HEK293 (cell line): ENCODE results near the gene VSIR.
A peak's percentile ranks its signal among the peaks of the same experiment; 100 is the strongest.

ENCODE experiments used
- CTCF ChIA-PET: fragments of 350-600 bp; formaldehyde crosslinking; extraction: SDS; loops from one replicate; lab custom pipeline; 2021; ENCODE audit warnings: antibody characterized with exemption; lab: Yijun Ruan, JAX
- POLR2A ChIA-PET: fragments of 300-600 bp; formaldehyde crosslinking; extraction: SDS; loops from one replicate; lab custom pipeline; 2020; ENCODE audit warnings: antibody characterized with exemption, inconsistent platforms; lab: Yijun Ruan, JAX
- H3K27ac ChIP-seq: fragments of 200-500 bp; sonication (Bioruptor generic); 2 replicates; pipeline ENCODE4 v1.5.1; 2014; ENCODE audit warnings: low read depth, low read length, control low read depth, inconsistent platforms; ENCODE audit errors: extremely low read depth
- H3K36me3 ChIP-seq, 2 experiments: fragments of 200-500 bp in 1 of 2; sonication (Bioruptor generic) in 1 of 2; 1 replicate in 1 of 2; 2 replicates in 1 of 2; pipeline ENCODE4 v1.5.1; 2014 to 2017; ENCODE audit warnings: inconsistent platforms in 2 of 2, low read length in 2 of 2; ENCODE audit not compliant: control insufficient read depth in 2 of 2, insufficient read depth in 1 of 2
- H3K4me1 ChIP-seq: fragments of 200-500 bp; sonication (Bioruptor generic); 2 replicates; pipeline ENCODE4 v1.5.1; 2014; ENCODE audit warnings: mild to moderate bottlenecking, low read length, inconsistent platforms; ENCODE audit not compliant: control insufficient read depth, insufficient read depth
- H3K4me3 ChIP-seq: 2 replicates; pipeline ENCODE4 v1.5.1; 2011; ENCODE audit warnings: low read depth, mild to moderate bottlenecking, control low read depth, low read length, moderate library complexity
- H3K9me3 ChIP-seq: fragments of 200-500 bp; sonication (Bioruptor generic); 2 replicates; pipeline ENCODE4 v1.5.1; 2014; ENCODE audit warnings: low read depth, low read length, inconsistent platforms; ENCODE audit not compliant: control insufficient read depth, insufficient read depth
- ZBTB17 ChIP-seq: fragments of 450-650 bp; formaldehyde crosslinking; IDR thresholded peaks from 2 replicates; pipeline ENCODE4 v1.5.1; 2016; ENCODE audit warnings: missing biosample characterization, missing genetic modification characterization
- ZBTB20 ChIP-seq: fragments of 450-650 bp; formaldehyde crosslinking; IDR thresholded peaks from 2 replicates; pipeline ENCODE4 v1.5.1; 2016; ENCODE audit warnings: missing biosample characterization, missing genetic modification characterization
- ZFP69B ChIP-seq: fragments of 450-650 bp; formaldehyde crosslinking; IDR thresholded peaks from 2 replicates; pipeline ENCODE4 v1.5.1; 2016; ENCODE audit warnings: missing biosample characterization, missing genetic modification characterization
- ZIC2 ChIP-seq: fragments of 450-650 bp; formaldehyde crosslinking; IDR thresholded peaks from 2 replicates; pipeline ENCODE4 v1.5.1; 2016; ENCODE audit warnings: missing biosample characterization, missing genetic modification characterization
- ZNF239 ChIP-seq: fragments of 450-650 bp; formaldehyde crosslinking; IDR thresholded peaks from 2 replicates; pipeline ENCODE4 v1.5.1; 2016; ENCODE audit warnings: missing biosample characterization, missing genetic modification characterization
- ZNF529 ChIP-seq: fragments of 450-650 bp; formaldehyde crosslinking; IDR thresholded peaks from 2 replicates; pipeline ENCODE4 v1.5.1; 2017; ENCODE audit warnings: missing genetic modification characterization, missing biosample characterization; ENCODE audit not compliant: insufficient replicate concordance
- ZNF792 ChIP-seq: fragments of 450-650 bp; formaldehyde crosslinking; IDR thresholded peaks from 2 replicates; pipeline ENCODE4 v1.5.1; 2016; ENCODE audit warnings: missing biosample characterization, missing genetic modification characterization
- TF ChIP-seq, protein P1 (sequence below): fragments of 450-650 bp; formaldehyde crosslinking; optimal IDR thresholded peaks from 2 replicates; pipeline ENCODE3; 2016; ENCODE audit warnings: missing biosample characterization, mild to moderate bottlenecking, missing genetic modification characterization
- TF ChIP-seq, protein P2 (sequence below): sonication (generic); formaldehyde crosslinking; IDR thresholded peaks from 2 replicates; pipeline ENCODE4 v1.8.1; 2022; ENCODE audit warnings: mild to moderate bottlenecking, moderate library complexity, missing genetic modification reagents
- TF ChIP-seq, protein P3 (sequence below): fragments of 450-650 bp; formaldehyde crosslinking; IDR thresholded peaks from 2 replicates; pipeline ENCODE4 v1.5.1; 2016; ENCODE audit warnings: missing biosample characterization, missing genetic modification characterization
- TF ChIP-seq, protein P4 (sequence below): fragments of 450-650 bp; formaldehyde crosslinking; IDR thresholded peaks from 2 replicates; pipeline ENCODE4 v1.5.1; 2016; ENCODE audit warnings: missing biosample characterization, missing genetic modification characterization, borderline replicate concordance
- TF ChIP-seq, protein P5 (sequence below): fragments of 450-650 bp; formaldehyde crosslinking; IDR thresholded peaks from 2 replicates; pipeline ENCODE4 v1.5.1; 2016; ENCODE audit warnings: missing biosample characterization, missing genetic modification characterization, borderline replicate concordance

VSIR gene

DNA sequence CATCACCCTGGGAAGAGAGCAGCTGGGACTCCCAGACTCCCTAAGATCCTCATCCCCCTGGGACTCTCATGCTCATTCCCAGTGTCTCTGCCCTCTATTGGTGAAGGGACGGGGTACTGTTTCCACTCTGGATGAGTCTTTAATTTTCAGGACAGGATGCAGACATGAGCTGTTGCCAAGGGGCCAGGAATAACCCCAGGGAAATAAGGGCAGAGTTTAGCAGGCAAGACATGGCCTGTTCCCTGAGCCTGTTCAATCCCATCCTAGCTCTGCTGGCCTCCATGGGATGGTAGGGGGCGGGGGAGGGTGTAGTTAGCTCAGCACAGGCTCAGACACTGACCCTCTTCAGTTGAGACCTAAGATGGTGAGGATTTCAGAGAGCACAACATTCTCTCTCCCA is 67.7 kb downstream of the VSIR start:
- Histone ChIP-seq H3K36me3 (no peaks in the 10 kb centered on the region), H3K9me3 (no peaks in the 10 kb centered on the region), H3K4me1 (no peaks in the 10 kb centered on the region), H3K27ac (no peak overlapping the region), H3K4me3 (no peak overlapping the region)
- POLR2A ChIA-PET, result interaction anchor here (1.0 kb wide), 1 partner anchor 137 kb away, joined by 3 read pairs; no protein-coding TSS in a partner anchor
- CTCF ChIA-PET, result interaction anchor here (0.8 to 6.3 kb wide), 8 partner anchors 9 to 406 kb away, joined by 3 to 108 read pairs (median 3); partner anchors contain the start of gene SLC29A3
- TF ChIP-seq, protein P1, sequence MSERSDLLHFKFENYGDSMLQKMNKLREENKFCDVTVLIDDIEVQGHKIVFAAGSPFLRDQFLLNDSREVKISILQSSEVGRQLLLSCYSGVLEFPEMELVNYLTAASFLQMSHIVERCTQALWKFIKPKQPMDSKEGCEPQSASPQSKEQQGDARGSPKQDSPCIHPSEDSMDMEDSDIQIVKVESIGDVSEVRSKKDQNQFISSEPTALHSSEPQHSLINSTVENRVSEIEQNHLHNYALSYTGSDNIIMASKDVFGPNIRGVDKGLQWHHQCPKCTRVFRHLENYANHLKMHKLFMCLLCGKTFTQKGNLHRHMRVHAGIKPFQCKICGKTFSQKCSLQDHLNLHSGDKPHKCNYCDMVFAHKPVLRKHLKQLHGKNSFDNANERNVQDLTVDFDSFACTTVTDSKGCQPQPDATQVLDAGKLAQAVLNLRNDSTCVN (tag by site-specific recombination), result no peak
- TF ChIP-seq ZBTB17 (tag by site-specific recombination), result peak; percentile 40; the same call in 1 of the 2 replicates

DNA sequence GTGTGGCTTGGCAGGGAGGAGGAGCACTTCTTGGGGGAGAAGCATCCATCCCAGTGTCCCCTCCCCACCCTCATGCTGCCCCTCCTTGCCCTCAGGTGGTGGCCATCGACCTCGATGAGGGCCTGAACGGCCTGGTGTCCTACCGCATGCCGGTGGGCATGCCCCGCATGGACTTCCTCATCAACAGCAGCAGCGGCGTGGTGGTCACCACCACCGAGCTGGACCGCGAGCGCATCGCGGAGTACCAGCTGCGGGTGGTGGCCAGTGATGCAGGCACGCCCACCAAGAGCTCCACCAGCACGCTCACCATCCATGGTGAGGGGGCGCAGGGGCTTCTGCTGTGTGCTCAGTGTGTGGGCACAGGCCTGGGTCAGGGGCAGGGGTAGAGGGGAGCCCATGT is 68.5 kb downstream of the VSIR start:
- no peaks in the 10 kb centered on the region for H3K4me1 ChIP-seq
- CTCF ChIA-PET, result interaction anchor here (0.5 to 6.3 kb wide), 4 partner anchors 8 to 387 kb away, joined by 3 to 108 read pairs (median 12); partner anchors contain the start of gene SLC29A3
- H3K36me3 ChIP-seq, result no peaks in the 10 kb centered on the region
- no peak overlapping the region for H3K27ac ChIP-seq
- TF ChIP-seq ZNF792 (tag by site-specific recombination), result no peak
- POLR2A ChIA-PET, result no interaction called here
- H3K9me3 ChIP-seq, result no peaks in the 10 kb centered on the region
- H3K4me3 ChIP-seq, result no peak overlapping the region

DNA sequence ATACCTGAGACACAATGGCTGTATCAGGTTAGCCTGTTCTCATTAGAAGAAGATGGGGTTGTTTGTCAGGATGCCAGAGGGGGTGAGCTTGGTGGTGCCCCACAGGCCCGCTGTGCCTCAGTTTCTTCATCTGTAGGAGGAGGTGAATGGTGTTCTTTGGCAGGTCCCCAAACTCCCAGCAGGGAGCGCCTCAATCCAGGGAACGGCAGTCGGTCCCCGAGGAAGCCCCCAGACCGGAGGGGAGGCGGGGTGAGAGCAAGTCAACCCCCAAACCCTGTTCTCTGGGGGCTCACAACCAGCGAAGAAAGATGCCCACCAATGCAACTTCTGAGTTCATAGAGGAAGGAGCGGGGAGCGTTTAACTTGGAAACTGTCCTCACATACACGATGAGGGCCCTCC is 69.7 kb downstream of the VSIR start:
- no peaks in the 10 kb centered on the region for H3K36me3 ChIP-seq
- CTCF ChIA-PET, result interaction anchor here (0.6 to 6.3 kb wide), 3 partner anchors 185 to 632 kb away, joined by 3 to 108 read pairs (median 3); partner anchors contain the start of gene SLC29A3
- TF ChIP-seq, protein P2, sequence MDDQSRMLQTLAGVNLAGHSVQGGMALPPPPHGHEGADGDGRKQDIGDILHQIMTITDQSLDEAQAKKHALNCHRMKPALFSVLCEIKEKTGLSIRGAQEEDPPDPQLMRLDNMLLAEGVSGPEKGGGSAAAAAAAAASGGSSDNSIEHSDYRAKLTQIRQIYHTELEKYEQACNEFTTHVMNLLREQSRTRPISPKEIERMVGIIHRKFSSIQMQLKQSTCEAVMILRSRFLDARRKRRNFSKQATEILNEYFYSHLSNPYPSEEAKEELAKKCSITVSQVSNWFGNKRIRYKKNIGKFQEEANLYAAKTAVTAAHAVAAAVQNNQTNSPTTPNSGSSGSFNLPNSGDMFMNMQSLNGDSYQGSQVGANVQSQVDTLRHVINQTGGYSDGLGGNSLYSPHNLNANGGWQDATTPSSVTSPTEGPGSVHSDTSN (CRISPR knock-in tag), result no peak
- TF ChIP-seq, protein P3, sequence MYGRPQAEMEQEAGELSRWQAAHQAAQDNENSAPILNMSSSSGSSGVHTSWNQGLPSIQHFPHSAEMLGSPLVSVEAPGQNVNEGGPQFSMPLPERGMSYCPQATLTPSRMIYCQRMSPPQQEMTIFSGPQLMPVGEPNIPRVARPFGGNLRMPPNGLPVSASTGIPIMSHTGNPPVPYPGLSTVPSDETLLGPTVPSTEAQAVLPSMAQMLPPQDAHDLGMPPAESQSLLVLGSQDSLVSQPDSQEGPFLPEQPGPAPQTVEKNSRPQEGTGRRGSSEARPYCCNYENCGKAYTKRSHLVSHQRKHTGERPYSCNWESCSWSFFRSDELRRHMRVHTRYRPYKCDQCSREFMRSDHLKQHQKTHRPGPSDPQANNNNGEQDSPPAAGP (tag by site-specific recombination), result no peak
- TF ChIP-seq ZBTB20 (tag by site-specific recombination), result no peak
- no peak for TF ChIP-seq ZNF239
- no peak for TF ChIP-seq ZNF529
- TF ChIP-seq, protein P4, sequence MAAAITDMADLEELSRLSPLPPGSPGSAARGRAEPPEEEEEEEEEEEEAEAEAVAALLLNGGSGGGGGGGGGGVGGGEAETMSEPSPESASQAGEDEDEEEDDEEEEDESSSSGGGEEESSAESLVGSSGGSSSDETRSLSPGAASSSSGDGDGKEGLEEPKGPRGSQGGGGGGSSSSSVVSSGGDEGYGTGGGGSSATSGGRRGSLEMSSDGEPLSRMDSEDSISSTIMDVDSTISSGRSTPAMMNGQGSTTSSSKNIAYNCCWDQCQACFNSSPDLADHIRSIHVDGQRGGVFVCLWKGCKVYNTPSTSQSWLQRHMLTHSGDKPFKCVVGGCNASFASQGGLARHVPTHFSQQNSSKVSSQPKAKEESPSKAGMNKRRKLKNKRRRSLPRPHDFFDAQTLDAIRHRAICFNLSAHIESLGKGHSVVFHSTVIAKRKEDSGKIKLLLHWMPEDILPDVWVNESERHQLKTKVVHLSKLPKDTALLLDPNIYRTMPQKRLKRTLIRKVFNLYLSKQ (tag by site-specific recombination), result no peak
- no peaks in the 10 kb centered on the region for H3K4me1 ChIP-seq
- H3K4me3 ChIP-seq, result no peak overlapping the region
- POLR2A ChIA-PET, result no interaction called here
- H3K9me3 ChIP-seq, result no peaks in the 10 kb centered on the region
- H3K27ac ChIP-seq, result no peak overlapping the region

DNA sequence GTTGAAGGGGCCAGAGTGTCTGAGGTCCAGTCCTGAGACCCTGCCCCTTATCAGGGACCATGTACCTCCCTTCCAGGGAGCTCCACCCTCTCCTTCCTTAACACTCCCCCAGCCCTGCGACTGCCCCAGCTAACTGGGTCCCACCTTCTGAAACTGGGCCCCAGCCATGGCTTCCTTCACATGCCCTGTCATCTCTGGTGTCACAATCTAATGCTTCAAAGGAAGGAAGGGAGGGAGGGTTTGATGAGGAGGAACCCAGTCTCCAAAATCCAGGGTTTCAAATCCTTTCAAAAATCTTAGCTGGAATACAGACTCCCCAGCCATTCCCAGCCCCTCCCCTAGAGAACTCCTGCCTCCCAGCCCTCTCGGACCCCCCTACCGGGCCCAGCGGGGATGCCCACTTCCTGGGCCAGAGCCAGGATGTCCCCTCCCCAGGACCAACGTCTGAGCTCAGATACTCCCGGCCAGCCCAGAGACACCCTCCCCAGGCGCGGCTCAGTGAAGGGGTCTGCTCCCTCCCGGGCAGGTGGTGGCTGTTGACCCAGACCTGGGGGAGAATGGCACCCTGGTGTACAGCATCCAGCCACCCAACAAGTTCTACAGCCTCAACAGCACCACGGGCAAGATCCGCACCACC is 71.7 kb downstream of the VSIR start:
- TF ChIP-seq, protein P5, sequence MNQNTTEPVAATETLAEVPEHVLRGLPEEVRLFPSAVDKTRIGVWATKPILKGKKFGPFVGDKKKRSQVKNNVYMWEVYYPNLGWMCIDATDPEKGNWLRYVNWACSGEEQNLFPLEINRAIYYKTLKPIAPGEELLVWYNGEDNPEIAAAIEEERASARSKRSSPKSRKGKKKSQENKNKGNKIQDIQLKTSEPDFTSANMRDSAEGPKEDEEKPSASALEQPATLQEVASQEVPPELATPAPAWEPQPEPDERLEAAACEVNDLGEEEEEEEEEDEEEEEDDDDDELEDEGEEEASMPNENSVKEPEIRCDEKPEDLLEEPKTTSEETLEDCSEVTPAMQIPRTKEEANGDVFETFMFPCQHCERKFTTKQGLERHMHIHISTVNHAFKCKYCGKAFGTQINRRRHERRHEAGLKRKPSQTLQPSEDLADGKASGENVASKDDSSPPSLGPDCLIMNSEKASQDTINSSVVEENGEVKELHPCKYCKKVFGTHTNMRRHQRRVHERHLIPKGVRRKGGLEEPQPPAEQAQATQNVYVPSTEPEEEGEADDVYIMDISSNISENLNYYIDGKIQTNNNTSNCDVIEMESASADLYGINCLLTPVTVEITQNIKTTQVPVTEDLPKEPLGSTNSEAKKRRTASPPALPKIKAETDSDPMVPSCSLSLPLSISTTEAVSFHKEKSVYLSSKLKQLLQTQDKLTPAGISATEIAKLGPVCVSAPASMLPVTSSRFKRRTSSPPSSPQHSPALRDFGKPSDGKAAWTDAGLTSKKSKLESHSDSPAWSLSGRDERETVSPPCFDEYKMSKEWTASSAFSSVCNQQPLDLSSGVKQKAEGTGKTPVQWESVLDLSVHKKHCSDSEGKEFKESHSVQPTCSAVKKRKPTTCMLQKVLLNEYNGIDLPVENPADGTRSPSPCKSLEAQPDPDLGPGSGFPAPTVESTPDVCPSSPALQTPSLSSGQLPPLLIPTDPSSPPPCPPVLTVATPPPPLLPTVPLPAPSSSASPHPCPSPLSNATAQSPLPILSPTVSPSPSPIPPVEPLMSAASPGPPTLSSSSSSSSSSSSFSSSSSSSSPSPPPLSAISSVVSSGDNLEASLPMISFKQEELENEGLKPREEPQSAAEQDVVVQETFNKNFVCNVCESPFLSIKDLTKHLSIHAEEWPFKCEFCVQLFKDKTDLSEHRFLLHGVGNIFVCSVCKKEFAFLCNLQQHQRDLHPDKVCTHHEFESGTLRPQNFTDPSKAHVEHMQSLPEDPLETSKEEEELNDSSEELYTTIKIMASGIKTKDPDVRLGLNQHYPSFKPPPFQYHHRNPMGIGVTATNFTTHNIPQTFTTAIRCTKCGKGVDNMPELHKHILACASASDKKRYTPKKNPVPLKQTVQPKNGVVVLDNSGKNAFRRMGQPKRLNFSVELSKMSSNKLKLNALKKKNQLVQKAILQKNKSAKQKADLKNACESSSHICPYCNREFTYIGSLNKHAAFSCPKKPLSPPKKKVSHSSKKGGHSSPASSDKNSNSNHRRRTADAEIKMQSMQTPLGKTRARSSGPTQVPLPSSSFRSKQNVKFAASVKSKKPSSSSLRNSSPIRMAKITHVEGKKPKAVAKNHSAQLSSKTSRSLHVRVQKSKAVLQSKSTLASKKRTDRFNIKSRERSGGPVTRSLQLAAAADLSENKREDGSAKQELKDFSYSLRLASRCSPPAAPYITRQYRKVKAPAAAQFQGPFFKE (tag by site-specific recombination), result no peak
- peak; percentile 37; the same call in 1 of the 2 replicates for TF ChIP-seq ZFP69B
- TF ChIP-seq ZIC2 (tag by site-specific recombination), result peak; percentile 40; the same call in 1 of the 2 replicates
- TF ChIP-seq, all 188 proteins: peak for 2
- Histone ChIP-seq H3K9me3 (no peaks in the 10 kb centered on the region), H3K4me1 (no peaks in the 10 kb centered on the region), H3K27ac (no peak overlapping the region), H3K36me3 (no peaks in the 10 kb centered on the region), H3K4me3 (no peak overlapping the region)
- CTCF ChIA-PET, result interaction anchor here (0.7 to 1.4 kb wide), 5 partner anchors 10 to 388 kb away, joined by 3 to 7 read pairs (median 4); no protein-coding TSS in a partner anchor
- POLR2A ChIA-PET, result no interaction called here
